HG03045 (cell line): ENCODE results near the gene ASIC4.

Source experiments
- ATAC-seq: cut with Tn5 transposase; IDR thresholded peaks from one replicate; pipeline ENCODE4 v1.9.1; 2021; ENCODE audit warnings: mild to moderate bottlenecking, moderate library complexity; ENCODE audit not compliant: unreplicated experiment

Gene ASIC4

DNA sequence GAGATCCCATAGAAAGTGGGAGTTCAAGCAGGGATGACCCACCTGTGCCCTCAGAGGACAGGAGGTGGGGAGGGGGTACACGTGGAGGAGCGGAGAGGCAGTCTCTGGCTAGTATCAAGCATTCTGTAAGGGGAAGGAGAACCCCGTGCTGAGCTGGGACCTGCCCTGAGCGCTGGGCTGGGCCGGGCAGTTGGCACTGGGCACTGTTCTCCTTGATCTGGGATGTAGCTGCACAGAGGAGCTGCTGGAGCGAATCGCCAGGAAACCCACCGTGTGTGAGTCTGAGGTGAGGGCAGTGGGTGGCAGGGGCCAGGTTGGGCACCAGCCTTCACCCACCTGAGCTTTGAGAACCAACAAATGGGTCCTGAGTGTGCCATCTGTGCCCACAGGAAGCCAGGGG is 35.4 kb upstream of the ASIC4 start:
- no peak for ATAC-seq

DNA sequence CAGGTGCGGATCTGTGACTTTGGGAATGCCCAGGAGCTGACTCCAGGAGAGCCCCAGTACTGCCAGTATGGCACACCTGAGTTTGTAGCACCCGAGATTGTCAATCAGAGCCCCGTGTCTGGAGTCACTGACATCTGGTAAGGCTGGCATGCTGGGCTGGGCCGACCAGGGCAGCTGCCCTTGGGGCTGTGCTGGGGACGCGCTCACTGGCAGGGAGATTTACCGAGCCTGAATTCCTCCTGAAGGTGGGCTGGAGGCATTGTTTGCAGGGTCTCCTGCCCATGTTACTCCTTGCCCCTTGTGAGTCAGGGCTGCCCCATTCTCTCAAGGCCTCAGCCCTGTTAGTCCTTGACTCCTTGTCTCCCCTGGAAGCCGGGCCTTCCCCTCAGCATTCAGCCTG is 34.3 kb upstream of the ASIC4 start:
- ATAC-seq, result no peak

DNA sequence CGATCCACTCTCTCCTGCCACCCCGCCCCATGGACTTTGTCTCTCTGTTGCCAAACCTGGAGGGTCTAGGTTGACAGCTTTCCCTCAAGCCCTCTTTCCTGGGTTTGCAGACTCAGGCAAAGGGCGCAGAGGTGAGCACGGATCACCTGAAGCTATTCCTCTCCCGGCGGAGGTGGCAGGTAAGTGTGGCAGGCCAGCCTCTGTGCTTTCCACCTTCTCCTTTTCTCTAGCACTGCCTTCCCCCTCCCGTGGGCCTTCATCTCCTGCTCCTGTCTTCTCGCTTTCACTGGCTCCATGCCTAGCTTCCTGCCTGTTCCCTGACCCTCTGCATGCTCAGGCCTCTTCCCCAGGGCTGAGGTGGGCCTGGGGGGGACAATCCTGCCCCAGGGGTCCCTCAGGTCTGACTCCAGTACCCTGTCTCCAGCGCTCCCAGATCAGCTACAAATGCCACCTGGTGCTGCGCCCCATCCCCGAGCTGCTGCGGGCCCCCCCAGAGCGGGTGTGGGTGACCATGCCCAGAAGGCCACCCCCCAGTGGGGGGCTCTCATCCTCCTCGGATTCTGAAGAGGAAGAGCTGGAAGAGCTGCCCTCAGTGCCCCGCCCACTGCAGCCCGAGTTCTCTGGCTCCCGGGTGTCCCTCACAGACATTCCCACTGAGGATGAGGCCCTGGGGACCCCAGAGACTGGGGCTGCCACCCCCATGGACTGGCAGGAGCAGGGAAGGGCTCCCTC is 31.4 kb upstream of the ASIC4 start:
- ATAC-seq, result no peak

DNA sequence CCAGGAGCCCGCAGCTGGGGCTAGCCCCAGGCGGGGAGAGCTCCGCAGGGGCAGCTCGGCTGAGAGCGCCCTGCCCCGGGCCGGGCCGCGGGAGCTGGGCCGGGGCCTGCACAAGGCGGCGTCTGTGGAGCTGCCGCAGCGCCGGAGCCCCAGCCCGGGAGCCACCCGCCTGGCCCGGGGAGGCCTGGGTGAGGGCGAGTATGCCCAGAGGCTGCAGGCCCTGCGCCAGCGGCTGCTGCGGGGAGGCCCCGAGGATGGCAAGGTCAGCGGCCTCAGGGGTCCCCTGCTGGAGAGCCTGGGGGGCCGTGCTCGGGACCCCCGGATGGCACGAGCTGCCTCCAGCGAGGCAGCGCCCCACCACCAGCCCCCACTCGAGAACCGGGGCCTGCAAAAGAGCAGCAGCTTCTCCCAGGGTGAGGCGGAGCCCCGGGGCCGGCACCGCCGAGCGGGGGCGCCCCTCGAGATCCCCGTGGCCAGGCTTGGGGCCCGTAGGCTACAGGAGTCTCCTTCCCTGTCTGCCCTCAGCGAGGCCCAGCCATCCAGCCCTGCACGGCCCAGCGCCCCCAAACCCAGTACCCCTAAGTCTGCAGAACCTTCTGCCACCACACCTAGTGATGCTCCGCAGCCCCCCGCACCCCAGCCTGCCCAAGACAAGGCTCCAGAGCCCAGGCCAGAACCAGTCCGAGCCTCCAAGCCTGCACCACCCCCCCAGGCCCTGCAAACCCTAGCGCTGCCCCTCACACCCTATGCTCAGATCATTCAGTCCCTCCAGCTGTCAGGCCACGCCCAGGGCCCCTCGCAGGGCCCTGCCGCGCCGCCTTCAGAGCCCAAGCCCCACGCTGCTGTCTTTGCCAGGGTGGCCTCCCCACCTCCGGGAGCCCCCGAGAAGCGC is 30.6 kb upstream of the ASIC4 start:
- ATAC-seq, result no peak

DNA sequence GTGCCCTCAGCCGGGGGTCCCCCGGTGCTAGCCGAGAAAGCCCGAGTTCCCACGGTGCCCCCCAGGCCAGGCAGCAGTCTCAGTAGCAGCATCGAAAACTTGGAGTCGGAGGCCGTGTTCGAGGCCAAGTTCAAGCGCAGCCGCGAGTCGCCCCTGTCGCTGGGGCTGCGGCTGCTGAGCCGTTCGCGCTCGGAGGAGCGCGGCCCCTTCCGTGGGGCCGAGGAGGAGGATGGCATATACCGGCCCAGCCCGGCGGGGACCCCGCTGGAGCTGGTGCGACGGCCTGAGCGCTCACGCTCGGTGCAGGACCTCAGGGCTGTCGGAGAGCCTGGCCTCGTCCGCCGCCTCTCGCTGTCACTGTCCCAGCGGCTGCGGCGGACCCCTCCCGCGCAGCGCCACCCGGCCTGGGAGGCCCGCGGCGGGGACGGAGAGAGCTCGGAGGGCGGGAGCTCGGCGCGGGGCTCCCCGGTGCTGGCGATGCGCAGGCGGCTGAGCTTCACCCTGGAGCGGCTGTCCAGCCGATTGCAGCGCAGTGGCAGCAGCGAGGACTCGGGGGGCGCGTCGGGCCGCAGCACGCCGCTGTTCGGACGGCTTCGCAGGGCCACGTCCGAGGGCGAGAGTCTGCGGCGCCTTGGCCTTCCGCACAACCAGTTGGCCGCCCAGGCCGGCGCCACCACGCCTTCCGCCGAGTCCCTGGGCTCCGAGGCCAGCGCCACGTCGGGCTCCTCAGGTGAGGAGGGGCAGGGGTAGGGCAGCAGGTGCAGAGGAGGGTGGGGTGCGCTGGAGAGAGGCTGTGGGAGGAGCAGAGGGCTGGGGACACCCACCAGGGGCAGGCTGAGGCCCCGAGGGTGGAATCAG is 29.7 kb upstream of the ASIC4 start:
- no peak for ATAC-seq

DNA sequence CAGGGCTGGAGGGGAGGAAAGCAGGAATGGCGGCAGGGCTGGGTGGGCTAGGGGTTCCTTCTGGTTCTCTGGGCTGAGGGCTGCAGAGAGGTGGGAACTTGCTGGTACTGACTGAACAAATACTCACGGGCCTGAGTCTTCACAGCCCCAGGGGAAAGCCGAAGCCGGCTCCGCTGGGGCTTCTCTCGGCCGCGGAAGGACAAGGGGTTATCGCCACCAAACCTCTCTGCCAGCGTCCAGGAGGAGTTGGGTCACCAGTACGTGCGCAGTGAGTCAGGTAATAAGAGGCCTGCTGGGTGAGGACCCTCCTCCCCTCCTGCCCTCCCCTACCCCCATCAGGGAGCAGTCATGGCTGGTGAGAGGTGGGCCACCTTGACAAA is 29.1 kb upstream of the ASIC4 start:
- no peak for ATAC-seq

DNA sequence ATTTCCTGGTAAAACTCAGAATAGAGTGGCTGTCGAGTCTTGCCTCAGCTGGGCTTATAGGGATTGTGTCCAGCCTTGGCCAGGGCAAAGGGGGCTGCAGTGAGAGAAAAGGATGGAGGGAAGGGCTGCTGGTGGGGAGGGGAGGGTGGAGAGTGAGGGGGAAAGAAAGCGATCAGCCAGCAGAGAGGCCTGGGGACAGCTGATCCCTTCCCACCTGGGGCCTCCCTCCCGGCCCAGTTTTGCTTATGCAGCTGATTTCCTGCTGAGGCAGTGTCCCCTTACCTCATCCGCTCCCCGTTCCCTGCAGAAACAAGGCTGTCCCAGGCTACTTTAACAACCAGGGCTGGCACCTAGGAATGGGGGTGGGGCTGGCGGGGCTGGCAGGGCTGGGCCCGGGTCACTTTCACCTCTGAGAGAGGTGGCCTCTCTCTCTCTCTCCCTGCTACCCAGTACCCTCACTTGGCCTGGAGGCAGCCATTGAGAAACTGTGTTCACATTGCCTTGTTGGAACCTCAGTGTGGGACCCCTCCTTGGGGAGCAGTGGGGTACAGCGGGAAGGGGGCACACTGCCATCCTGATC is 27.8 kb upstream of the ASIC4 start:
- ATAC-seq, result no peak

DNA sequence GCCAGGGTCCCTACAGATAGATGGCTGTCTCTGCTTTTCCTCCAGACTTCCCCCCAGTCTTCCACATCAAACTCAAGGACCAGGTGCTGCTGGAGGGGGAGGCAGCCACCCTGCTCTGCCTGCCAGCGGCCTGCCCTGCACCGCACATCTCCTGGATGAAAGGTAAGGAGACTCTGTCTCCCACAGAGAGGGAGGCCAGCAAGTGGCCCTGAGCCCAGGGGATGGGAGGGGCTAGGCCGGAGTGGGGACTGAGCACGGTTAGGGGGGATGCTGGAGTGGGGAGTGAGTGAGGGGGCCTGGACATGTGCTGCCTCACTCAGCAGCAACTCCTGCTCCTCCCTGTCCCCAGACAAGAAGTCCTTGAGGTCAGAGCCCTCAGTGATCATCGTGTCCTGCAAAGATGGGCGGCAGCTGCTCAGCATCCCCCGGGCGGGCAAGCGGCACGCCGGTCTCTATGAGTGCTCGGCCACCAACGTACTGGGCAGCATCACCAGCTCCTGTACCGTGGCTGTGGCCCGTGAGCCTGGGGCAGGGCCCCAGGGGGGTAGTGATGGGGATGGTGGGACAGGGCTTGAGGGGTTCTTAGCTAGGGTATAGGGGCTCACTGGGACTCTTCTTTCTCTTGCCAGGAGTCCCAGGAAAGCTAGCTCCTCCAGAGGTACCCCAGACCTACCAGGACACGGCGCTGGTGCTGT is 26.0 kb upstream of the ASIC4 start:
- no peak for ATAC-seq

DNA sequence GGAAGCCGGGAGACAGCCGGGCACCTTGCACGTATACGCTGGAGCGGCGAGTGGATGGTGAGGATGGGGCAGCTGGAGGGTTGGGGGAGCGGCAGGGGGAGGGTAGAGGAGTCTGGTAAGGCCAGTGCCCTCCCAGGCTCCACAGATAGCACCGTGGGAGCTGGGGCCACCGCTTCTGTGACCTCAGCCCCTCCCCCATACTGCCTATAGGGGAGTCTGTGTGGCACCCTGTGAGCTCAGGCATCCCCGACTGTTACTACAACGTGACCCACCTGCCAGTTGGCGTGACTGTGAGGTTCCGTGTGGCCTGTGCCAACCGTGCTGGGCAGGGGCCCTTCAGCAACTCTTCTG is 25.5 kb upstream of the ASIC4 start:
- no peak for ATAC-seq

DNA sequence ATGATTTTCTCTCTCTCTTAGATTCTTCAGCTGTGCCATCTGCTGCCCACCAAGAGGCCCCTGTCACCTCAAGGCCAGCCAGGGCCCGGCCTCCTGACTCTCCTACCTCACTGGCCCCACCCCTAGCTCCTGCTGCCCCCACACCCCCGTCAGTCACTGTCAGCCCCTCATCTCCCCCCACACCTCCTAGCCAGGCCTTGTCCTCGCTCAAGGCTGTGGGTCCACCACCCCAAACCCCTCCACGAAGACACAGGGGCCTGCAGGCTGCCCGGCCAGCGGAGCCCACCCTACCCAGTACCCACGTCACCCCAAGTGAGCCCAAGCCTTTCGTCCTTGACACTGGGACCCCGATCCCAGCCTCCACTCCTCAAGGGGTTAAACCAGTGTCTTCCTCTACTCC is 25.0 kb upstream of the ASIC4 start:
- no peak for ATAC-seq

DNA sequence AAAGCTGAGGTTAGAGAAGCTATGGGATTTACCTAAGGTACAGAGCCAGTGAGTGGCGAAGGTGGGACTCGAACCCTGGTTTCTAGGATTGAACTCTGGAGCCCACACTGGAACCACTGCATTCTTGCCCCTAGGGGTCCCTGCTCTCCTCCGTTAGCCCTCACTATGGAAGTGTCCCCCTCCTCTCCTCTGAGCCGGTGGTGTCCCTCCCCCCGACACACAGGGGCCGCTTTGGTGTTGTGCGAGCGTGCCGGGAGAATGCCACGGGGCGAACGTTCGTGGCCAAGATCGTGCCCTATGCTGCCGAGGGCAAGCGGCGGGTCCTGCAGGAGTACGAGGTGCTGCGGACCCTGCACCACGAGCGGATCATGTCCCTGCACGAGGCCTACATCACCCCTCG is 24.1 kb upstream of the ASIC4 start:
- no peak for ATAC-seq

DNA sequence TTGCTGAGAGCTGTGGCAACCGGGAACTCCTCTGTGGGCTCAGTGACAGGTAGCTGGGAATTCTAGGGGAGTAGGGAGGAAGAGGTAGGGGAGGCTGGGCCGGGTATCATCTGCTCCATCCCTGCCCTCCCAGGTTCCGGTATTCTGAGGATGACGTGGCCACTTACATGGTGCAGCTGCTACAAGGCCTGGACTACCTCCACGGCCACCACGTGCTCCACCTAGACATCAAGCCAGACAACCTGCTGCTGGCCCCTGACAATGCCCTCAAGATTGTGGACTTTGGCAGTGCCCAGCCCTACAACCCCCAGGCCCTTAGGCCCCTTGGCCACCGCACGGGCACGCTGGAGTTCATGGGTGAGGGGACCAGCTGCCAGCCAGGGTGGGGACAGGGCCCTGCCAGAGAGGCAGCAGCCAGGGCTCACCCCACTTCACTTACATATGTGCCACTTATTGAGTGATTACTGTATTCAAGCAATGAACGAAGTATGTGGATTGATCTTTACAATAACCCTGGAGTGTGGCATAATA is 23.6 kb upstream of the ASIC4 start:
- ATAC-seq, result no peak

DNA sequence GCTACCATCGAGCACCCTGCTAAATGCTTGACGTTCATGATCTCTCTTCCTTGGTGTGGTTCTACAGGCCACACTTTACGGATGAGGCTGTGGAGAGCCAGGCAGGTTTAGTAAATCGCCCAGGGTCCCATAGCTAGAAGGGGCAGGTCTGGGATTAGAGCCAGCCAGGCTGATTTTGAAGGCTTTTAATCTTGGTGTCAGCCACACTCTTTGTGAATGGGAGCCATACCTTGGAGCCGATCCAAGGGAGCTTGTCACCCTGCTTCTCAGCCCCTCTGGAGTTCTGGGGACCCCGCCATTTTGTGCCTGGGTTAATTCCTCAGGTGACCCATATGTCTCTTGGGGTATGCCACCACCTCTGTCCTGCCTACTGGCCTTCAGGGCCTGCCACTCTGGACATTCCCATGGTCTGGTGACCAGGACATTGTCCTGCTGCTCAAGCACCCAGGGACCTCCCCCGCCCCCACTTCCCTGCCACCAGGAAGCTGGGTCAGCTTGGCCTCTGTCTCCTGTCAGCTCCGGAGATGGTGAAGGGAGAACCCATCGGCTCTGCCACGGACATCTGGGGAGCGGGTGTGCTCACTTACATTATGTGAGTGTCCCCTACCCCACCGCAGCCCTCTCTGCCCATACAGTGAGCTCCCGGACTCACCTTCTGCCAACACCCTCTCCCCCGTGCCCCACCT is 22.9 kb upstream of the ASIC4 start:
- ATAC-seq, result no peak

DNA sequence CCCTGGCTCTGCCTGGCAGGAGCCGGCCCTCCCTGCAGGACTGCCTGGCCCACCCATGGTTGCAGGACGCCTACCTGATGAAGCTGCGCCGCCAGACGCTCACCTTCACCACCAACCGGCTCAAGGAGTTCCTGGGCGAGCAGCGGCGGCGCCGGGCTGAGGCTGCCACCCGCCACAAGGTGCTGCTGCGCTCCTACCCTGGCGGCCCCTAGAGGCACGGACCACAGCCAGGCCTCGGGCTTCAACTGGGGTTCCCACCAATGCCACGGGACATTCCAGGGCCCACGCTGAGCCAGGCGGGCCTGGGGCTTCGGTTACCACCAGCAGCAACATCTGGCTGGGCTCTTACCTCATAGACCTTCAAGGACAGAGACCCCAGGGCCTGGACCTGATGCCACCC is 21.7 kb upstream of the ASIC4 start:
- no peak for ATAC-seq

DNA sequence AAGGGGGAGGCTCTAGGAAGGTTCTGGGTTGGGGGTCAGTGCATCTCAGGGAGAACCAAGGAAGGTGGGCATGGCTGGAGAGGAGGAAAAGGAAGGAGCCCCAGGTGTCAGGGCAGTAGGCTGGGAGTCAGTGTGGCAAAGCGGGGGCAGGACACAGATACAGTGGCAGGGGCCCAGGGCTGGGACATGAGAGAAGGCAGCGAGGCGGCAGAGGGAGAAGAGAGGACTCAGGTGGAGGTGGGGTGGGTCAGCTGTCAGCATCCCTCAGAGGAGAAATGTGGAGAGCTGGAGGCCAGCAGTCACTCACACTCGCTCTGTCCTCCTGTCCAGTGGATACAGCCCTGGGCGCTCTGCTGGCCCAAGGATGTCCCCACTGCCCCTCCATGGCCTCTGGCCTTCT is 21.2 kb upstream of the ASIC4 start:
- ATAC-seq, result no peak

DNA sequence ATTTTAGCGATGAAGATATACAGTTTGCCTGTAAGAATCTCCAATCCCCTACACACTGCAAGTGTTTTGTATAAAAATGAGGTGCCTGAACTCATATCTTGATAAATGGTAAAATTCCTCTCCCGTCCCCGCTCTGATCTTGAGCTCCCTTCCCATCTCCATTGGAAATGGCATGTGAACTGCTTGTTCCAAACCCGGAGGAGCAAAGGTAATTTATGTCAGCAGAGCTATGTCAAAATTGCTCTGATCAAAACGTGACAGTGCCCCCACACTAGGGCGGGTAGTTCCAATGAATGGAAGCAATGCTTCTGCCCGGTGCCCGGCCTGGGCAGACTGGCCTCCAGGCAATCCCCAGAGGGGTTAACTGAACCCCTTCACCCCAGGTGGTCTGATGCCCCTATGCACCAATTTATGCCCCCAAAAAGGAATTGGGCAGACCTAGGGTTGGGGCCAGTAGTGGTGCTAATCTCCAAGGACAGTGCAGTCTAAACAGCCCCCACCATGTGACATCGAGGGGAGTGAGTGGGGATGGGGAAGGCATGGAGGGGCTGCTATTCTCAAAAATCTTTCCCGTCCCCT is 19.2 kb upstream of the ASIC4 start:
- no peak for ATAC-seq

DNA sequence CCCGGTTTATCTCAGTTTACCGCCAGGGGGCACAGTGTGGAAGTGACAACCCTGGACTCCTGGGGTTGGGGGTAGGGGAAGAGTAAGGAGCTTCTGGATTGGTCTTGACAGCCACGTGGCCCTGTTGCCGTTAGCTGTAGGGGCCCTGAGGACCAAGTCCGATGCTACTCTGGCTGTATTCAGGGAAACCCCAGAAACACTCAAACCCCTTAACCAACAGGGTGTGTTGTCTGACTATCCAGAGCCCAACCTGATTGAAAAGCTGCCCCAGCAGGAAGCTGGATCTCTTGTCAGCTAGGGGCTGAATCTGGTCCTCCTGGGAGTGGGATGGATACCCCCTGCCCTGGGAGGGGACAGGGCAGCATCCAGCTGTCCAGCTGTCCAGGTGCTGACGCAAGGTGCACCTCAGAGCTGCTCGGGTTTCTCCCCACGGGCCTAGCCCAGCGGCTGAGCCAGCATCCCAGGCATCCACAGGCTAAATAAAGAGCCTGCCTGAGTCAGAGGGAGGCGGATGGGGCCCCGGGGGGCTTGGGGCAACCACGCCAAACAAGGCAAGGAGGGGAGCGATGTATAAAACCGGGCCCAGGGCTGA is 18.7 kb upstream of the ASIC4 start:
- ATAC-seq, result no peak

DNA sequence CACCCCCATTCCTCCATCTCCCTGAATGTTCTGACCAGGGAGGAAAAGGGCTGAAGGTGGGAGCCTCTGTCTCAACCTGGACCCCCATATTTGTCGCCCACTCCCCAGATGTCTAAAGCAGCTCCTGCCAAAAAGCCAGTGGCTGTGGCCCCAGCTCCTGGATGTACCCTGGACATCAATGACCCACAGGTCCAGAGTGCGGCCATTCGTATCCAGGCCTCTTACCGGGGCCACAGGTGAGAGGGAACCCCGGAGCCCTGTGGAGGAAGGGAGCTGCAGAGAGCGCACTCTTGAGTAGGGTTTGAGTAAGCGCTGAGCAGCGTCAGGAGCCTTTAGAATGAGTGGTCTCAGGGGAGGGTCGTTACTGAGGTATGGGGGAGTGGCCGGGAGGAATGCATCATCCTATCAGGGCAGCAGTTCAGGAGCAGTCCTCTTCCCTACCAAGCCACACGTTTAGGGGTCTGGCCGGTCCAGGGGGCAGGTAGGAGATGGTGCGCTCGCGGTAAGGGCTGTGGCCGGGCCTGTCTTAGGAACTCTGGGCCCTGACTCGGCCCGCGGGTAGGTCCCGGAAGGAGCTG is 17.9 kb upstream of the ASIC4 start:
- ATAC-seq, result no peak
